ENCODE results near the gene TYSND1. TPM values are rescaled to one million over a fixed set of nuclear protein-coding genes. Genes with fewer than 3 reads are reported as not detected.
"Not testable (repeated sequence)": the region's sequence is repeated elsewhere in the genome, so short reads cannot be mapped to it uniquely, and the experiment has no call there.

TYSND1 gene
- total RNA-seq, 1 donor from 2014 or later, result 21.7 TPM

DNA sequence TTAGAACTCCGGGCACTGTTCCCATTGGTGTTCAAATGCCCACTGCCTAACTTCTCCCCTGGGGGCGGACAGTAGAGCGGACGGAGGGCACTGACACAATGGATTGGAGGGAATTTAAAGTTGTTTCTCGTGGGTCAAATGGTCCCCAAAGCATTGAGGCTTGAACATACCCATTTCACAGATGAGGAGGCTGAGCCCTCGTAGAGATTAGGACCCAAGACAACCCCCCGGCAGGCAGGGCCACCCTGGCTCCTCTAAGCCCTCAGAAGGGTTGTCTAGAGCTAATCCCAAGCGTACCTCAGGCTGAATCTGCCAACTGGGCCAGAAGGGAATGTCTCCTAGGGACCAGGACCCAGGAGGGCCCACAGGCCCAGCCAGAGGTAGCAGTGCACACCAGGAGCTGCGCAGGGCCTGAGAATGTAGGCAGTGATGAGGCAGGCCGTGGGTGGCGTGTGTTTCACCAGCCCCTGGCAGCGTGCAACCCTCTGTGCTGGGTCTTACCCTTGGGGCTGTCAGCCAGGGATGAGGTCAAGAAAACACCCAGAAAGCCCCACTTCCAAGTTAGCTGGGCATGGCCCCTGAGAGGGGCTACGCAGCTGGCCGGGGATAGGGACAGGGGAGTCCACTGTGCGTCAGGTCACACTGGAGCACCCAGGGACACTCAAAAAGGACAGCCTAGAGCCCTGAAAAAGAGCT, 19.7 kb downstream of the TYSND1 start:
- no peak for DNase-seq (ENCODE audit: low read depth)
- TF ChIP-seq, protein P1, sequence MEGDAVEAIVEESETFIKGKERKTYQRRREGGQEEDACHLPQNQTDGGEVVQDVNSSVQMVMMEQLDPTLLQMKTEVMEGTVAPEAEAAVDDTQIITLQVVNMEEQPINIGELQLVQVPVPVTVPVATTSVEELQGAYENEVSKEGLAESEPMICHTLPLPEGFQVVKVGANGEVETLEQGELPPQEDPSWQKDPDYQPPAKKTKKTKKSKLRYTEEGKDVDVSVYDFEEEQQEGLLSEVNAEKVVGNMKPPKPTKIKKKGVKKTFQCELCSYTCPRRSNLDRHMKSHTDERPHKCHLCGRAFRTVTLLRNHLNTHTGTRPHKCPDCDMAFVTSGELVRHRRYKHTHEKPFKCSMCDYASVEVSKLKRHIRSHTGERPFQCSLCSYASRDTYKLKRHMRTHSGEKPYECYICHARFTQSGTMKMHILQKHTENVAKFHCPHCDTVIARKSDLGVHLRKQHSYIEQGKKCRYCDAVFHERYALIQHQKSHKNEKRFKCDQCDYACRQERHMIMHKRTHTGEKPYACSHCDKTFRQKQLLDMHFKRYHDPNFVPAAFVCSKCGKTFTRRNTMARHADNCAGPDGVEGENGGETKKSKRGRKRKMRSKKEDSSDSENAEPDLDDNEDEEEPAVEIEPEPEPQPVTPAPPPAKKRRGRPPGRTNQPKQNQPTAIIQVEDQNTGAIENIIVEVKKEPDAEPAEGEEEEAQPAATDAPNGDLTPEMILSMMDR (conservative IDR thresholded peaks at IDR 0.05; ENCODE audit: low read depth, low read length), result no peak
- H3K4me3 ChIP-seq (ENCODE audit: low read depth, low read length), result no peak overlapping the region

DNA sequence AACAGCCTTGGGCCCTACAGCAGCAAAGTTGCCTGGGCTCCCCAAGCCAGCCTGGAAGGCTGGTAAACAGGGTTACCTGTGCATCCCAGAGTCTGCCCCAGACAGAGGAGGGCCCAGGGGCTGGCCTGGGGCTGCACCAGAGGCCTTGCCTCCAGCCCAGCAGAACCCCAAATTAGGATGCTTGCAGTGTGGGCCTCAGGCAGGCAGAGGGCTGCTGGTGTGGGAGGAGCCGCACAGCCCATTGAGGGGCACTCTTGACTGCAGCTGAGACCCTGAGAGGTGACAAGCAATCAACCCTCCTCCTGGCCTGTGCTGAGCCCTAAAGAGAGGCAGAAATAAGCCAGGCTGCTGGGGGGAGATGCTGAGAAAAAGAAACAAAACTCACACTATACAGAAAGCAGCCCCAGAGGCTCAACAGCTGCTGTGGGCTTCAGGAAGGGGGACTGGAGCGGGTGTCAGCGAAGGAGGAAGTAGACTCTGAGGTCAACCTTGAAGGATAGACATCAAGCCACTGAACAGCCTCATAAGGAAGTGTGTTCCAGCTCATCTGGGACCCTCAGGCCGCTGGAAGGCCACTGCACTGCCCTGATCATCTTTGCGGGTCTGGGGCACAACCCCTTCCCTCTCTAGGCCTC, 20.5 kb downstream of the TYSND1 start:
- no peak for DNase-seq (ENCODE audit: low read depth)
- TF ChIP-seq, protein P1 (conservative IDR thresholded peaks at IDR 0.05; ENCODE audit: low read depth, low read length), result no peak
- H3K4me3 ChIP-seq (ENCODE audit: low read depth, low read length), result no peak overlapping the region

DNA sequence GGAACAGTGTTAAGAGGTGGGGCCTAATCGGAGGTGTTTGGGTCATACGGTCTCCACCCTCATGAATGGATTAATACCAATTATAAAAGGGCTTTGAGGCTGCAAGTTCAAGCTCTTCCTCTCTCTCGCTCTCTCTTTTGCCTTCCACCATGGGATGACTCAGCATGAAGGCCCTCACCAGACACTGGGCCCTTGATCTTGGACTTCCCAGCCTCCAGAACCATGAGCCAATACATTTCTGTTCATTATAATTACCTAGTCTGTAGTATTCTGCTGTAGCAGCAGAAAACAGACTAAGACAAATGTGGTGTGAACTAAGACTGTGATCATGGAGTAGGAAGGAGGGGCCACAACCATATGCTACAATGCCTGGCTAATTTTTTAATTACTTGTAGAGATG, 21.6 kb downstream of the TYSND1 start:
- H3K4me3 ChIP-seq (ENCODE audit: low read depth, low read length), result no peak overlapping the region
- DNase-seq (ENCODE audit: low read depth), result no peak
- TF ChIP-seq, protein P1 (conservative IDR thresholded peaks at IDR 0.05; ENCODE audit: low read depth, low read length), result no peak

DNA sequence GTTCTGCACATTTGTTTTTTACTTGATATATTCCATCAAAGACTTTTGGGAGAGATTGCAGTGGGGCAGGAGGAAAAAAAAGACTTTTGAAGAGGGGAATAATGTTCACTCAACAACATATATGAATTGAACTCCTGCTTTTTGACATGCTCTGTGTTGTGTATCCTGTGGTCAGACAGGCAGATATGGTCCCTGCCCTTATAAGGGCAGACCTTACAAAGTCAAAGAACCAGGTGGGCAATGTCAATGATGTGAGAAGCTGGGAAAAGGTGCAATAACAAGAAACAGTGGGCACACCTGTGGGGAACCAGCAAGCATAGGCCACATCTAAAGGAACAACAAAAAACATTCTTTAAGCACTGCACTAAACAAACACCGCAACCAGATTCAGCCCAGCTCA, 22.1 kb downstream of the TYSND1 start:
- no peak for DNase-seq (ENCODE audit: low read depth)
- H3K4me3 ChIP-seq (ENCODE audit: low read depth, low read length), result no peak overlapping the region
- TF ChIP-seq, protein P1 (conservative IDR thresholded peaks at IDR 0.05; ENCODE audit: low read depth, low read length), result no peak

DNA sequence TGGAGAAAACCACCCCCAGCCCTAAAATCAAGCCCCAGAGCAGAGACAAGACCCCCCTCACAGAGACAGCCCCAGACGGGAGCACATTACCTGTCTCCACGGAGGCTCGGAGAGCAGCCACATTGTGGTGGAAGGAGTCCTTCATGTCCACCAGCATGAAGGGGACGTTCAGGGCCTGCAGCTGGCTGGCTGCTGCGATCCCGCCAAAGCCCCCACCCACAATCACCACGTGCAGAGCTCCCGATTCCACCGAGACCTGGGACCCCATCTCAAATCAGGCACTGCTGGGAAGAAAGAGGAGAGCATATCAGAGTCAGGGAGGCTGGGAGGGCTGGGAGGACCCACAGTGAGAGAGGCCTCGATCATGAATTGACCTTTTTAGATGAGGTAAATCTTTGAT, 22.7 kb downstream of the TYSND1 start:
- no peak overlapping the region for H3K4me3 ChIP-seq (ENCODE audit: low read depth, low read length)
- no peak for DNase-seq (ENCODE audit: low read depth)
- TF ChIP-seq, protein P1 (conservative IDR thresholded peaks at IDR 0.05; ENCODE audit: low read depth, low read length), result no peak

DNA sequence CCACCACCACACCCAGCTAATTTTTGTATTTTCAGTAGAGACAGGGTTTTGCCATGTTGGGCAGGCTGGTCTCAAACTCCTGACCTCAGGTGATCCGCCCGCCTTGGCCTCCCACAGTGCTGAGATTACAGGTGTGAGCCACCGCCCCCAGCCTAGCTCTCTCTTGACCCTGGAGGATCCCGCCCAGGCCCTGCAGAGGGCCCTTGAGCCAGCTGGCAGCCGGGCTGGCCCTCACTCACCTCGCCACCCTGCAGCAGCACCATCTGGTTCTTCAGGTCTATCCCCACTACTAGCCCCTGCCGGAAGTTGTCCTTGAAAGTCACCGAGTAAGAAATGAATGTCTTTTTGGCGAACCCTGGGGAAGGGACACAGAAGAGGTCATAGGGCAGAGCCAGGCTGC, 23.3 kb downstream of the TYSND1 start:
- H3K4me3 ChIP-seq (ENCODE audit: low read depth, low read length); DNase-seq (ENCODE audit: low read depth): not testable (repeated sequence)

DNA sequence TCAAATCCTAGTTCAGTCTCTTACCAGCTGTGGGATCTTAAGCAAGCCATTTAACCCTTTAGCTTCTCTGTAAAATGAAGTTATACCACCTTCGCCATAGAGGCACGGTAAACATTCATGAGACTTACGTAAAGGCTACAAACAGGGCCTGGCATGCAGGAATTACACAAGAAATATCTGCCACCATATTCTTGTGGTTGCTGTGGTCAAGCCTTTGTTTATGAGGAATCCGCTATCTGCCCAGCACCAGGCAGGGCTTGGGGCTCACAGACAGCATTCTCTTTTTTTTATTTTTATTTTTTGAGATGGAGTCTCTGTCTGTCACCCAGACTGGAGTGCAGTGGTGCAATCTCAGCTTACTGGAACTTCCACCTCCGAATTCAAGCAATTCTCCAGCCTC, 23.8 kb downstream of the TYSND1 start:
- TF ChIP-seq, protein P1 (conservative IDR thresholded peaks at IDR 0.05; ENCODE audit: low read depth, low read length), result no peak
- DNase-seq (ENCODE audit: low read depth), result no peak
- H3K4me3 ChIP-seq (ENCODE audit: low read depth, low read length), result no peak overlapping the region
